ES-I3 (cell line): ENCODE measurements around the gene CEP192.
A peak's percentile ranks its signal among the peaks of the same experiment; 100 is the strongest.
"Not testable (repeated sequence)": the region's sequence is repeated elsewhere in the genome, so short reads cannot be mapped to it uniquely, and the experiment has no call there.

ENCODE experiments used
- H3K36me3 ChIP-seq: 2 replicates; pipeline ENCODE4 v1.6.1; 2013; ENCODE audit warnings: mild to moderate bottlenecking, low read length, control low read depth, moderate library complexity; ENCODE audit not compliant: insufficient read depth
- H3K4me1 ChIP-seq: 2 replicates; pipeline ENCODE4 v1.6.1; 2013; ENCODE audit warnings: mild to moderate bottlenecking, control low read depth, low read length; ENCODE audit not compliant: insufficient read depth
- H3K9ac ChIP-seq: 2 replicates; pipeline ENCODE4 v1.6.1; 2013; ENCODE audit warnings: low read depth, mild to moderate bottlenecking, low read length, moderate library complexity
- H3K9me3 ChIP-seq: 2 replicates; pipeline ENCODE4 v1.6.1; 2013; ENCODE audit warnings: mild to moderate bottlenecking, low read length, moderate library complexity; ENCODE audit not compliant: control insufficient read depth, insufficient read depth

CEP192 gene

GRCh38 chr18:12975488-12975887 is 15.7 kb upstream of the CEP192 start:
- H3K9me3 ChIP-seq, result no peaks in the 10 kb centered on the region
- H3K9ac ChIP-seq, result no peak overlapping the region
- peaks cover 9% of the 10 kb centered on the region for H3K36me3 ChIP-seq
- H3K4me1 ChIP-seq, result no peaks in the 10 kb centered on the region

GRCh38 chr18:12976305-12976704 is 14.9 kb upstream of the CEP192 start:
- H3K4me1 ChIP-seq, result no peaks in the 10 kb centered on the region
- H3K36me3 ChIP-seq, result peaks cover 9% of the 10 kb centered on the region
- H3K9me3 ChIP-seq, result no peaks in the 10 kb centered on the region
- no peak overlapping the region for H3K9ac ChIP-seq

GRCh38 chr18:12980065-12980464 is 11.1 kb upstream of the CEP192 start:
- not testable (repeated sequence) for H3K9me3 ChIP-seq, H3K36me3 ChIP-seq, H3K4me1 ChIP-seq, H3K9ac ChIP-seq

GRCh38 chr18:12989397-12990122 is 1.6 kb upstream of the CEP192 start:
- Histone ChIP-seq H3K9ac (no peak overlapping the region; the same call in 1 of the 2 replicates), H3K9me3 (no peaks in the 10 kb centered on the region), H3K4me1 (peaks cover 12% of the 10 kb centered on the region; the same call in 1 of the 2 replicates), H3K36me3 (no peaks in the 10 kb centered on the region)

- Histone ChIP-seq H3K4me1 (peaks cover 12% of the 10 kb centered on the region; the same call in 1 of the 2 replicates), H3K9ac (peak overlapping the region; percentile 79)
Measured at GRCh38 chr18:12990123-12990475, 1.1 kb upstream of the CEP192 start.

GRCh38 chr18:12990641-12990966 is 558 bp upstream of the CEP192 start:
- H3K4me1 ChIP-seq, result peaks cover 12% of the 10 kb centered on the region; the same call in 1 of the 2 replicates
- no peaks in the 10 kb centered on the region for H3K36me3 ChIP-seq
- H3K9ac ChIP-seq, result peak overlapping the region; percentile 79
- H3K9me3 ChIP-seq, result no peaks in the 10 kb centered on the region

More at GRCh38 chr18:12990123-12990475, 1.1 kb upstream of the CEP192 start:
- Histone ChIP-seq H3K36me3 (no peaks in the 10 kb centered on the region), H3K9me3 (no peaks in the 10 kb centered on the region)

- peaks cover 12% of the 10 kb centered on the region; the same call in 1 of the 2 replicates for H3K4me1 ChIP-seq
Measured at GRCh38 chr18:12991821-12992179, 638 bp downstream of the CEP192 start.

GRCh38 chr18:12993439-12993838 is 2.3 kb downstream of the CEP192 start:
- Histone ChIP-seq H3K9ac (no peak overlapping the region), H3K4me1 (peaks cover 12% of the 10 kb centered on the region; the same call in 1 of the 2 replicates), H3K9me3 (no peaks in the 10 kb centered on the region), H3K36me3 (no peaks in the 10 kb centered on the region)

More at GRCh38 chr18:12991821-12992179, 638 bp downstream of the CEP192 start:
- peak overlapping the region; percentile 79 for H3K9ac ChIP-seq
- H3K9me3 ChIP-seq, result no peaks in the 10 kb centered on the region
- no peaks in the 10 kb centered on the region for H3K36me3 ChIP-seq

GRCh38 chr18:12995424-12995823 is 4.3 kb downstream of the CEP192 start:
- H3K4me1 ChIP-seq, result peaks cover 7% of the 10 kb centered on the region; the same call in 1 of the 2 replicates
- H3K9ac ChIP-seq, result no peak overlapping the region
- peaks cover 5% of the 10 kb centered on the region; the same call in 1 of the 2 replicates for H3K36me3 ChIP-seq
- H3K9me3 ChIP-seq, result no peaks in the 10 kb centered on the region

GRCh38 chr18:12995952-12996477 is 4.9 kb downstream of the CEP192 start:
- Histone ChIP-seq H3K36me3 (peaks cover 5% of the 10 kb centered on the region; the same call in 1 of the 2 replicates), H3K4me1 (peaks cover 7% of the 10 kb centered on the region; the same call in 1 of the 2 replicates), H3K9ac (no peak overlapping the region), H3K9me3 (no peaks in the 10 kb centered on the region)

GRCh38 chr18:12996661-12997292 is 5.6 kb downstream of the CEP192 start:
- Histone ChIP-seq H3K4me1 (peaks cover 7% of the 10 kb centered on the region; the same call in 1 of the 2 replicates), H3K9ac (no peak overlapping the region), H3K36me3 (peaks cover 5% of the 10 kb centered on the region; the same call in 1 of the 2 replicates), H3K9me3 (no peaks in the 10 kb centered on the region)

GRCh38 chr18:12997330-12997729 is 6.2 kb downstream of the CEP192 start:
- not testable (repeated sequence) for H3K36me3 ChIP-seq, H3K9me3 ChIP-seq, H3K4me1 ChIP-seq, H3K9ac ChIP-seq

- H3K9ac ChIP-seq, result no peak overlapping the region
- H3K9me3 ChIP-seq, result no peaks in the 10 kb centered on the region
- H3K4me1 ChIP-seq, result peaks cover under 1% of the 10 kb centered on the region
- H3K36me3 ChIP-seq, result peaks cover 5% of the 10 kb centered on the region; the same call in 1 of the 2 replicates
Measured at GRCh38 chr18:12998332-12999060, 7.3 kb downstream of the CEP192 start.

- H3K9me3 ChIP-seq, result 0 out of 2 replicates have a peak, but pooled peaks cover 2% of the 10 kb centered on the region
- H3K4me1 ChIP-seq, result no peaks in the 10 kb centered on the region; the same call in 1 of the 2 replicates
- H3K9ac ChIP-seq, result no peak overlapping the region
- peaks cover 7% of the 10 kb centered on the region for H3K36me3 ChIP-seq
Measured at GRCh38 chr18:13003466-13003896, 12.3 kb downstream of the CEP192 start.
